ENCODE data around the gene PREP.
"Not testable (repeated sequence)": the region's sequence is repeated elsewhere in the genome, so short reads cannot be mapped to it uniquely, and the experiment has no call there.

Gene PREP

DNA sequence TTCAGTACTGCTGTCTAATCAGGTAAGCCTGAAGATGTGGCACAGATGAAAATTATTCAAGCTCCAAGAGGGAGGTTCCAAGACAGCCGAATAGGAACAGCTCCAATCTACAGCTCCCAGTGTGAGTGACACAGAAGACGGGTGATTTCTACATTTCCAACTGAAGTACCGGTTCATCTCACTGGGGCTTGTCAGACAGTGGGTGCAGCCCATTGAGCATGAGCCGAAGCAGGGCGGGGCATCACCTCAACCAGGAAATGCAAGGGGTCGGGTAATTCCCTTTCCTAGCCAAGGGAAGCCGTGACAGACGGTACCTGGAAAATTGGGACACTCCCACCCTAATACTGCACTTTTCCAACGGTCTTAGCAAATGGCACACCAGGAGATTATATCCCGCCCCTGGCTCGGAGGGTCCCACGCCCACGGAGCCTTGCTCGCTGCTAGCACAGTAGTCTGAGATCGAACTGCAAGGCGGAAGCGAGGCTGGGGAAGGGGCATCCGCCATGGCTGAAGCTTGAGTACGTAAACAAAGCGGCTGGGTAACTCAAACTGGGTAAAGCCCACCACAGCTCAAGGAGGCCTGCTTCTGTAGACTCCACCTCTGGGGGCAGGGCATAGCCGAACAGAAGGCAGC, 64.4 kb downstream of the PREP start:
- DNase-seq = not testable (repeated sequence)

GRCh38 chr6:105336986-105337385, 65.9 kb downstream of the PREP start:
- DNase-seq = no peak

DNA sequence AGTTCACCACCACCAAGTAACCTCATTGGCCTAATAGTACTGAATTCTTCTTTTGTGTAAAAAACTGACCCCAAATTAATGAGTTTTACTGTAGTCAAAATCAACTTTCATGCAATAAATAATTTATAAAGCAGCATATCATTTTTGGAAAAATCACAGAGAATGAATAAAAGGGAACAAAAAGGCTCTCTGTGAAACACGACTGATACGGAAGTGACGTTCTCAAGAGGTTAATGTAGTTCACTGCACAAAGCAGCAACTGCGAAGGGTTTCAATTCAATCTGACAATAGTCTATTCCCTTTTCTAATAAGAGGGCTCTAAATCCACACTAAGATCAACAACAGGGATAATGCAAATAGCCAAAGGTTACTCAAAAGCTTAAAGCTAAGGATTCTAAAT, 70.3 kb downstream of the PREP start:
- DNase-seq = no peak

DNA sequence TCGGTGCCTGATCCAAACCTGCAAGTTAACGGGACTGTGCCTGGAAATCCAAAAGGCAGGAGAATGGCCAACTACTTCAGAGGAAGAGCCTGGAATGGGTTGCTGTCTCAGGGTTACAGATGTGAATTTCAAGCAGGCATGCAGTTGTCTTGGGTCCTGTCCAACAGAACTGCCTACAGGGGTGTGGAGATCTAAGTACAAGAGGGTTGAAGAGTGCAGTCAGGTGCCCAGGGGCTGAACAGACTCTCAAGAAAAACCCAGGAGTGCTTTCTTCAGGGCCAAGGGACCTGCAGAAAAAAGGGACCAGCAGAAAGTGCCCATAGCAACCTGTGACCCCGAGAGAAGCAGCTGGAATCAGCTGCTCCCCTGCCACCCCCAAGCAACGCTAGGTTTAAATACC, 71.0 kb downstream of the PREP start:
- DNase-seq = no peak

DNA sequence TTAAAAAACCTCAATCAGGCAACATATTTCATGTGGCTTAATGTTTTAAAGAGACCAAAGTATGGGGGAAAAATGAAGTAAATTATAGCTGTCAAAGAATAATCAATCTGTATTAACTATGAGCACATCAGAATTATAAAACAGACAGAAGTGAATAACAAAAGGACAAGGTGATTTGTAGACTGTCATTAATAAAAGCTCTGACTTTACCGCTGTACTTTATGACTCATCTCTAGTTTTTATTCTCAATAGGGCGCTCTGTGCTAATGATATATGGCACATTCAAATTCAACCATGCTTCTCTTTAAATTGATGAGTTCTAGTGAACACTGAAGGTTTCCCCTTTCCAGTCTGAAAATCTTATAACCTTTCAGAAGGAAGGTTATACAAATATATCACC, 72.0 kb downstream of the PREP start:
- DNase-seq = no peak

DNA sequence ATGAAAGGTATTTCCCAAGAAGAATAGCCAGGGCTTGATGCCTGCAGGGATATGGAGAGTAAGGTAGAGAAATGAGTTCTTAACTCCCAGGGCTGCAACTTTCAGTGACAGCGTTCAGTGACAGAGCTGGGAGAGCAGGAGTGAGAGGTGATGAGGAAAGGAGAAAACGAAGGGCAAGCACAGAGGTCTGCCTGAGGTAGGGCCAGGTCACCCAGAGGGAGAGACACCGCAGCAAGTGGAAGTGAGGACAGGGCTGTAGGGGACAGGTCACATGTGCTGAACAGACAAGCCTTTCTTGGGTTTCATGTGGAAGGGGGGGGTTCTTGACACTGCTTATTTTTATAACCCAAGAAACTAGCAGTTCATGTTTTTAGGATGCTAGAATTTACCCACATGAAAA, 72.5 kb downstream of the PREP start:
- no peak for DNase-seq

DNA sequence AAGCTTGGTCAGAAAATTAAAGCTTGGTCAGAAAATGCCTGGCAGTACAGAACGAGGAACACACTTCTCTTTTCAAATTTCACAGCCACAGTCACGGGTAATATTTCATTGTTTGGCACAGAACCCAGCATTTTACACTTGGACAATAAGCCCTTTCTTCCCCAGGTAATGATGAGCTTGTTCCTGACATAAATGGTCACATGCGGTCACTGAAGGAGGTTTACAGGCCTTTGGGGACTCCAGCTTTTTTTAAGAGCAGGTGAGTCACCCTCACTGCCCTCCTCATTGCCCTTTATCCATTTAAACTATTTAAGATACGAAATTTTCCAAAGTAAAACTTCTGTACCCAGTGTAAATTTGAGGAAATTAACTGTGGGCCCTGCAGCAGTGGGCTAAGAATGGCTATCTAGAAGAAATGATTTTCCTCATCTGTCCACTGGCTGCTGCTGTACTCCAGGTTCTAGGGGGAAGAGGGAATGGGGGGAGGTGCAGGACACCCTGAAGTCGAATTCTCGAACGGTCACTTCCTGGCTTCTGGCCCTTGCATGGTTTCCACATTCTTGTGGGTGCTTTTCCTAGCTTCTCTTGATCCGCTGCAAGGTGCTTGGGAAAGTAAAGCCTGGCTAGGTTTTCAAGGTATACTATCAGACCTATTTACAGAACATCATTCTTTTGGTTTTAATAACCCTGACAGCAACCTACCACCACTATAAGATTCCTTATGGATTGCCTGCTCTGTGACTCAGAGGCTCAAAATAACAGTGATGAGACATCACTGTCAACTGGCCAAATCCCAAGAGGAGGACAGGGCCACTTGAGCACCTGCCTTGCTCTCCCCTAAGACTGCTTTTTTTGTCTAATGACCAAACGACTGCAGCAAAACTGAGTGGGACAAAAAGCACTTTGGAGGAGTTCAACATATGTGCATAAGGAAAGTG, 75.8 kb downstream of the PREP start:
- DNase-seq = no peak

GRCh38 chr6:105326216-105326615, 76.7 kb downstream of the PREP start:
- no peak for DNase-seq

- DNase-seq = no peak
Observed at GRCh38 chr6:105324386-105324950, 78.4 kb downstream of the PREP start.

GRCh38 chr6:105322499-105323225, 80.2 kb downstream of the PREP start:
- no peak for DNase-seq

GRCh38 chr6:105321728-105322127, 81.2 kb downstream of the PREP start:
- no peak for DNase-seq

GRCh38 chr6:105321207-105321606, 81.7 kb downstream of the PREP start:
- DNase-seq = no peak

- DNase-seq = no peak
Observed at GRCh38 chr6:105320765-105321164, 82.1 kb downstream of the PREP start.

- no peak for DNase-seq
Observed at GRCh38 chr6:105320271-105320670, 82.6 kb downstream of the PREP start.

- no peak for DNase-seq
Observed at GRCh38 chr6:105319331-105319730, 83.6 kb downstream of the PREP start.

DNA sequence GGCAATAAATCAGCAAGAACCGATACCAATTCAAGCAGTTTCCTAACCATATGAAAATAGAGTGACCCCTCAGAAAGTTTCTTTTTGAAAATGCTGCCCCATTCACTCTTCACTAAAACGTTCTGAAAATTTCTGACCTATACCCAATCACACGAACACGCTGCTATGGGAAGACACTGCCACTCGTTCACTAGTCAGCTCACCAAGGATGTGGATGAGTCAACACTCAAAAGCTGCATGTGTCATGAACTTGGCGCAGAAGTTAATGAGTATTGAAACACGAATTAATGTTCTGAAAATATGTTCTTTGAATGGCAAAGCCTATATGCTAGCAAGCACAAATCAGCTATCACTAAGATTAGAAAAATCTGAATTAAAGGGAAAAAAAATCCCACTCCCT, 84.2 kb downstream of the PREP start:
- no peak for DNase-seq

- DNase-seq = no peak
Observed at GRCh38 chr6:105317607-105318533, 85.0 kb downstream of the PREP start.

- DNase-seq = no peak
Observed at GRCh38 chr6:105313211-105313610, 89.7 kb downstream of the PREP start.

GRCh38 chr6:105310947-105311346, 91.9 kb downstream of the PREP start:
- DNase-seq = no peak

GRCh38 chr6:105310371-105310770, 92.5 kb downstream of the PREP start:
- no peak for DNase-seq

DNA sequence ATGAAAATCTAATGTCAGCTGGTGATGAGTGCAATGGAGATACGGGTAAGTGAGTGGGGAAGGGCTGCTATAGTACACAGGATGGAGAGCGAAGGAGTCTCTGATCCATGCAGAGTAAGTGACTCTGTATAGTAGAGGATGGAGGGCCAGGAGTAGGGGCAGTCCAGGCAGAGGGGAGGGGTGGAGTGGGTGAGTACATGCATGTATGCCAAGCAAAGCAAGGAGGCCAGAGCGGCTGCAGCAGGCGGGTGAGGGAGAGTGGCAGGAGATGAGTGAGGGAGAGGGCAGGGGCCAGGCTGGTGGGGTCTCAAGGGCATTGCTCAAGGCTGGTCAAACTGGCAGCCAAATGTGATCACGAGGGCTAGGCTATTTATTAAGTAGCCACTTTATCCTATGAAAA, 94.0 kb downstream of the PREP start:
- no peak for DNase-seq

DNA sequence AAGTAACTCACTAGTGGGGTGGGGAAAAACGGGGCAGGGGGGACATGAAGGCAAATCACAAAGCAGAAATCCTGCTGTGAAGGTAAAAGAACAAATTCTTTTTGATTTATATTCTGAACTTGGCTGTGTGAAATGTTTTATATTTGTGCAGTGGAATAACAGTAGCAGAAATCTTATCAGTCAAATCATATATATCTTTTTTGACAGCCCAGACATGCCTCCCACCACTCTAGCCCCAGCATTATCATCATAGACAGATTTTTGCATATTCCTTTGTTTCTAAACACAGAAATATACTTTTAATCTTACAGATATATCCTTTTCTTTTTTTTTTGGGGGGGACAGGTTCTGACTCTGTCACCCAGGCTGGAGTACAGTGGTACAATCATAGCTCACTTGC, 97.4 kb downstream of the PREP start:
- no peak for DNase-seq

All from CD4-positive, alpha-beta T cell treated with Interleukin-12 subunit alpha and Interleukin-12 subunit beta, for 1 hour (primary cell).